Measurements from ENCODE around the gene PEX3. TPM values are rescaled to one million over a fixed set of nuclear protein-coding genes. Genes with fewer than 3 reads are reported as not detected.

Gene PEX3
- total RNA-seq, 2 experiments from 2014 or later, result 19.7 to 21.1 TPM

- DNase-seq, result peak; percentile 76
- Mint-ChIP-seq H3K36me3 (peaks cover 7% of the 10 kb centered on the region), H3K4me3 (no peak overlapping the region), H3K27ac (no peak overlapping the region), H3K4me1 (ENCODE audit: low read depth) (peaks cover 34% of the 10 kb centered on the region), H3K27me3 (no peaks in the 10 kb centered on the region), H3K9me3 (no peaks in the 10 kb centered on the region)
- POLR2A ChIA-PET, result interaction anchor here (1.3 kb wide), 1 partner anchor 63 kb away, joined by 3 read pairs; the partner anchor contains the start of genes ADAT2 and PEX3
- CTCF ChIA-PET, result interaction anchor here (0.9 to 5.6 kb wide), 19 partner anchors 9 to 1038 kb away, joined by 3 to 45 read pairs (median 5); partner anchors contain the start of gene LTV1
- intact Hi-C loops (cut with micrococcal nuclease), result loop anchor here (5.0 kb wide), 1 partner anchor 499 kb away; no protein-coding TSS in a partner anchor
Observed at GRCh38 chr6:143513410-143513809, 62.8 kb downstream of the PEX3 start.

- intact Hi-C loops (cut with micrococcal nuclease), result no loop called here
Observed at GRCh38 chr6:143515061-143515760, 64.6 kb downstream of the PEX3 start.

GRCh38 chr6:143515766-143516355 lies 65.3 kb downstream of the PEX3 start:
- DNase-seq, result no peak
- Mint-ChIP-seq H3K4me3 (no peak overlapping the region), H3K27me3 (no peaks in the 10 kb centered on the region), H3K36me3 (peaks cover 9% of the 10 kb centered on the region), H3K9me3 (no peaks in the 10 kb centered on the region), H3K4me1 (ENCODE audit: low read depth) (peaks cover 24% of the 10 kb centered on the region), H3K27ac (no peak overlapping the region)
- POLR2A ChIA-PET, result no interaction called here
- CTCF ChIA-PET, result interaction anchor here (5.6 kb wide), 1 partner anchor 22 kb away, joined by 45 read pairs; no protein-coding TSS in a partner anchor
- intact Hi-C loops (cut with micrococcal nuclease), result no loop called here

More at GRCh38 chr6:143515061-143515760, 64.6 kb downstream of the PEX3 start:
- Mint-ChIP-seq H3K27ac (no peak overlapping the region), H3K4me3 (no peak overlapping the region), H3K4me1 (ENCODE audit: low read depth) (peaks cover 27% of the 10 kb centered on the region), H3K9me3 (no peaks in the 10 kb centered on the region), H3K27me3 (no peaks in the 10 kb centered on the region), H3K36me3 (peaks cover 9% of the 10 kb centered on the region)
- DNase-seq, result no peak
- ChIA-PET CTCF (interaction anchor here (1.0 to 5.6 kb wide), 2 partner anchors 22 to 497 kb away, joined by 3 to 45 read pairs; no protein-coding TSS in a partner anchor), POLR2A (no interaction called here)

- H3K27ac Mint-ChIP-seq, result no peak overlapping the region
- no peaks in the 10 kb centered on the region for H3K9me3 Mint-ChIP-seq
- ChIA-PET CTCF (no interaction called here), POLR2A (no interaction called here)
- H3K4me3 Mint-ChIP-seq, result no peak overlapping the region
- intact Hi-C loops (cut with micrococcal nuclease), result no loop called here
- H3K27me3 Mint-ChIP-seq, result no peaks in the 10 kb centered on the region
- H3K4me1 Mint-ChIP-seq (ENCODE audit: low read depth), result peaks cover 22% of the 10 kb centered on the region
- H3K36me3 Mint-ChIP-seq, result peaks cover 5% of the 10 kb centered on the region
- no peak for DNase-seq
Observed at GRCh38 chr6:143516690-143517446, 66.3 kb downstream of the PEX3 start.

GRCh38 chr6:143517447-143517773 lies 66.8 kb downstream of the PEX3 start:
- no peak overlapping the region for H3K4me3 Mint-ChIP-seq
- H3K9me3 Mint-ChIP-seq, result no peaks in the 10 kb centered on the region

GRCh38 chr6:143522039-143522600 lies 71.5 kb downstream of the PEX3 start:
- Mint-ChIP-seq H3K27ac (no peak overlapping the region), H3K36me3 (peaks cover 2% of the 10 kb centered on the region), H3K27me3 (no peaks in the 10 kb centered on the region), H3K4me3 (no peak overlapping the region), H3K4me1 (ENCODE audit: low read depth) (peaks cover 4% of the 10 kb centered on the region), H3K9me3 (peaks cover 2% of the 10 kb centered on the region)
- DNase-seq, result no peak
- intact Hi-C loops (cut with micrococcal nuclease), result no loop called here
- POLR2A ChIA-PET, result no interaction called here
- CTCF ChIA-PET, result interaction anchor here (1.1 kb wide), 1 partner anchor 418 kb away, joined by 3 read pairs; no protein-coding TSS in a partner anchor

More at GRCh38 chr6:143517447-143517773, 66.8 kb downstream of the PEX3 start:
- H3K4me1 Mint-ChIP-seq (ENCODE audit: low read depth), result peaks cover 19% of the 10 kb centered on the region
- intact Hi-C loops (cut with micrococcal nuclease), result no loop called here
- DNase-seq, result no peak
- peaks cover 4% of the 10 kb centered on the region for H3K36me3 Mint-ChIP-seq
- CTCF ChIA-PET, result no interaction called here
- POLR2A ChIA-PET, result no interaction called here
- H3K27me3 Mint-ChIP-seq, result no peaks in the 10 kb centered on the region
- H3K27ac Mint-ChIP-seq, result no peak overlapping the region

GRCh38 chr6:143525356-143525755 lies 74.8 kb downstream of the PEX3 start:
- CTCF ChIA-PET, result no interaction called here
- H3K4me1 Mint-ChIP-seq (ENCODE audit: low read depth), result peaks cover 18% of the 10 kb centered on the region
- no peak overlapping the region for H3K27ac Mint-ChIP-seq
- intact Hi-C loops (cut with micrococcal nuclease), result no loop called here
- no peak overlapping the region for H3K4me3 Mint-ChIP-seq
- H3K36me3 Mint-ChIP-seq, result no peaks in the 10 kb centered on the region
- DNase-seq, result no peak
- POLR2A ChIA-PET, result no interaction called here
- H3K27me3 Mint-ChIP-seq, result no peaks in the 10 kb centered on the region
- H3K9me3 Mint-ChIP-seq, result peaks cover 2% of the 10 kb centered on the region

GRCh38 chr6:143527677-143528076 lies 77.1 kb downstream of the PEX3 start:
- POLR2A ChIA-PET, result no interaction called here
- Mint-ChIP-seq H3K27me3 (no peaks in the 10 kb centered on the region), H3K27ac (no peak overlapping the region), H3K4me3 (no peak overlapping the region), H3K36me3 (no peaks in the 10 kb centered on the region), H3K4me1 (ENCODE audit: low read depth) (peaks cover 13% of the 10 kb centered on the region), H3K9me3 (peaks cover 2% of the 10 kb centered on the region)
- CTCF ChIA-PET, result no interaction called here
- DNase-seq, result no peak
- intact Hi-C loops (cut with micrococcal nuclease), result loop anchor here (1.0 kb wide), 2 partner anchors 12 to 16 kb away; partner anchors contain the start of gene FUCA2

- H3K27ac Mint-ChIP-seq, result peak overlapping the region; percentile 53
- peaks cover 2% of the 10 kb centered on the region for H3K9me3 Mint-ChIP-seq
- H3K27me3 Mint-ChIP-seq, result no peaks in the 10 kb centered on the region
- ChIA-PET POLR2A (no interaction called here), CTCF (interaction anchor here (0.9 to 2.0 kb wide), 2 partner anchors 15 to 17 kb away, joined by 3 to 9 read pairs; partner anchors contain the start of gene FUCA2)
- intact Hi-C loops (cut with micrococcal nuclease), result loop anchor here (1.0 kb wide), 2 partner anchors 11 to 17 kb away; partner anchors contain the start of gene FUCA2
- DNase-seq, result no peak
- H3K4me1 Mint-ChIP-seq (ENCODE audit: low read depth), result peaks cover 13% of the 10 kb centered on the region
- peak overlapping the region; percentile 16 for H3K4me3 Mint-ChIP-seq
- no peaks in the 10 kb centered on the region for H3K36me3 Mint-ChIP-seq
Observed at GRCh38 chr6:143528164-143528811, 77.7 kb downstream of the PEX3 start.

GRCh38 chr6:143529095-143529494 lies 78.5 kb downstream of the PEX3 start:
- intact Hi-C loops (cut with micrococcal nuclease), result no loop called here
- H3K4me3 Mint-ChIP-seq, result no peak overlapping the region
- CTCF ChIA-PET, result interaction anchor here (0.9 to 2.0 kb wide), 2 partner anchors 16 to 18 kb away, joined by 3 to 9 read pairs; partner anchors contain the start of gene FUCA2

GRCh38 chr6:143531720-143532499 lies 81.3 kb downstream of the PEX3 start:
- Mint-ChIP-seq H3K4me1 (ENCODE audit: low read depth) (peaks cover 20% of the 10 kb centered on the region), H3K9me3 (no peaks in the 10 kb centered on the region), H3K4me3 (no peak overlapping the region), H3K27ac (no peak overlapping the region), H3K27me3 (no peaks in the 10 kb centered on the region), H3K36me3 (no peaks in the 10 kb centered on the region)
- peak; percentile 47 for DNase-seq
- intact Hi-C loops (cut with micrococcal nuclease), result no loop called here
- CTCF ChIA-PET, result interaction anchor here (2.3 kb wide), 1 partner anchor 19 kb away, joined by 10 read pairs; no protein-coding TSS in a partner anchor
- POLR2A ChIA-PET, result no interaction called here

More at GRCh38 chr6:143529095-143529494, 78.5 kb downstream of the PEX3 start:
- DNase-seq, result peak; percentile 30
- H3K27ac Mint-ChIP-seq, result peak overlapping the region; percentile 15
- H3K27me3 Mint-ChIP-seq, result no peaks in the 10 kb centered on the region
- no peaks in the 10 kb centered on the region for H3K9me3 Mint-ChIP-seq
- H3K4me1 Mint-ChIP-seq (ENCODE audit: low read depth), result peaks cover 13% of the 10 kb centered on the region
- no peaks in the 10 kb centered on the region for H3K36me3 Mint-ChIP-seq
- POLR2A ChIA-PET, result no interaction called here
